GM18517 (cell line): ENCODE results near the gene ABCA9.
"Not testable (repeated sequence)": the region's sequence is repeated elsewhere in the genome, so short reads cannot be mapped to it uniquely, and the experiment has no call there.

ENCODE experiments used
- ATAC-seq: cut with Tn5 transposase; IDR thresholded peaks from one replicate; pipeline ENCODE4 v1.9.1; 2021; ENCODE audit warnings: mild to moderate bottlenecking, moderate library complexity; ENCODE audit not compliant: unreplicated experiment

ABCA9 gene

GRCh38 chr17:69044371-69044770 lies 16.4 kb downstream of the ABCA9 start:
- no peak for ATAC-seq

DNA sequence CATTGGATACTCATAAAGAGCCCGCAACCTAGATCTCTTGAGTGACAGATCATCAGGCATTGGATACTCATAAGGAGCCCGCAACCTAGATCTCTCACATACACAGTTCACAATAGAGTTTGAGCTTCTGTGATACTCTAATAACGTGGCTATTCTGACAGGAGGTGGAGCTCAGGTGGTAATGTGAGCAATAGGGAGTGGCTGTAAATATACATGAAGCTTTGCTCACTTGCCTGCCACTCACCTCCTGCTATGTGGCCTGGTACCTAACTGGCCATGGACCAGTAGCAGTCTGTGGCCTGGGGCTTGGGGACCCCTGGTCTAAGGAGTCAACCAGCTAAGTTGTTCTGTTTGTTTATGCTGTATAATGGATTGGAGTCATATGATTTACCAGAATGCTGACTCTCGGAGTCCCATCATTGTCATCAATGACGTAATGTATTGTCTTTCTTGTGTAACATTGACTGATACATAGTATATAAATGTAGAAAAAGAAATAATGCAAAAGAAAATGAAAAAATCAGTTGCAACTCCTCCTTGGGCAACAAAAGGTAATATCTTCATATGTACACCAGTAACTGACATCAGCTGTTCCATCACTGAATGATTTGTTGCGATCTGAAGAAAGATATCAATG lies 17.5 kb downstream of the ABCA9 start:
- no peak for ATAC-seq

GRCh38 chr17:69042308-69042707 lies 18.4 kb downstream of the ABCA9 start:
- ATAC-seq, result no peak

DNA sequence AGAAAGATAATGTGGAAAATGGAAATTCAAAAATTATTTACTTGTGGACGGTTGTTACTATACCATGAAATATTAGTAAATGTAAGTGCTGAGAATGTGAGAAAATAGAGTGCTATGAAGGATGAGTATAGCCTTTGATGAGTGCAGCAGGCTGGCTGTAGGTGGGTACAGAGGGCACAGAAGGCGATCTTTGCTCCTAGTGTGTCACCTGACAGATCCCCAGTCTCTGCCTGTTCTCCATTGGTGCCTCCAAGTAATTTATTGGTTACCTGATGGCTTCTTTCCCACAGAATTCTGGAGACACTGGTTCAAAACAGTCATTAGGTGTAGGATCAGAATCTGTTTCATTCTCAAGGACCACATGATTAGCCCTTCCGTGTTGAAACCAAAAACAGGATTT lies 28.9 kb downstream of the ABCA9 start:
- ATAC-seq, result no peak

DNA sequence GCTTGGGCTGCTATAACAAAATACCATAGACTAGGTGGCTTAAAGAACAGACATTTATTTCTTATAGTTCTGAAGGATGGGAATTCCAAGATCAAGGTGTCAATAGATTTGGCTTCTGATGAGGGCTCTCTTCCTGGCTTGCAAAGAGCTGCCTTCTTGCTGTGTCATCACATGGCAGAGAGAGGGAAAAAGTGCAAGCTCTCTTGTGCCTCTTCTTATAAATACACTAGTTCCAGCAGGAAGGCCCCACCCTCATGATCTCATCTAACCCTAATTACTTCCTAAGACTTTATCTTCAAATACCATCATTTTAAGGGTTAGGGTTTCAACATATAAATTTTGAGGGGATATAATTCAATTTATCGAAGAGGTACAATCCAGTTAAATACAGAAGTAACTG lies 30.6 kb downstream of the ABCA9 start:
- no peak for ATAC-seq

GRCh38 chr17:69018687-69019086 lies 42.0 kb downstream of the ABCA9 start:
- ATAC-seq, result no peak

- ATAC-seq, result no peak
Measured at GRCh38 chr17:69018022-69018615, 42.6 kb downstream of the ABCA9 start.

DNA sequence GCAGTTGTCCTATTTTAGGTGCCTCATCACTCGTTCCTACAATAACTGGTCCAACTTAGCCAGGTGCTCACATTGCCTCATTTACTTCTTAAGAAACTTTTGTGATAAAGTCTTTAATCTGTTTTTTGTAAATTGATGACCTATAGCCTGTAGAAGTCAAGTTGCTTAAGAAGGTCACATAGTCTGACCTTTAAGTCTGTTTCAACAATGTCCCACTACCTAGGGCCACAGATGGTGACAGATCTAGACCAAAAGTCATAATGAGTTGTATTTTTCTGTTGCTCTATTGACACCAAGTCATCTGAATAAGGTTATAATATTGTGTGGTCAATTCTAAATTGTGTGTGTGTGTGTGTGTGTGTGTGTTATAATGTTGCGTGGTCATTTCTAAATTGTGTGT lies 45.1 kb downstream of the ABCA9 start:
- no peak for ATAC-seq

DNA sequence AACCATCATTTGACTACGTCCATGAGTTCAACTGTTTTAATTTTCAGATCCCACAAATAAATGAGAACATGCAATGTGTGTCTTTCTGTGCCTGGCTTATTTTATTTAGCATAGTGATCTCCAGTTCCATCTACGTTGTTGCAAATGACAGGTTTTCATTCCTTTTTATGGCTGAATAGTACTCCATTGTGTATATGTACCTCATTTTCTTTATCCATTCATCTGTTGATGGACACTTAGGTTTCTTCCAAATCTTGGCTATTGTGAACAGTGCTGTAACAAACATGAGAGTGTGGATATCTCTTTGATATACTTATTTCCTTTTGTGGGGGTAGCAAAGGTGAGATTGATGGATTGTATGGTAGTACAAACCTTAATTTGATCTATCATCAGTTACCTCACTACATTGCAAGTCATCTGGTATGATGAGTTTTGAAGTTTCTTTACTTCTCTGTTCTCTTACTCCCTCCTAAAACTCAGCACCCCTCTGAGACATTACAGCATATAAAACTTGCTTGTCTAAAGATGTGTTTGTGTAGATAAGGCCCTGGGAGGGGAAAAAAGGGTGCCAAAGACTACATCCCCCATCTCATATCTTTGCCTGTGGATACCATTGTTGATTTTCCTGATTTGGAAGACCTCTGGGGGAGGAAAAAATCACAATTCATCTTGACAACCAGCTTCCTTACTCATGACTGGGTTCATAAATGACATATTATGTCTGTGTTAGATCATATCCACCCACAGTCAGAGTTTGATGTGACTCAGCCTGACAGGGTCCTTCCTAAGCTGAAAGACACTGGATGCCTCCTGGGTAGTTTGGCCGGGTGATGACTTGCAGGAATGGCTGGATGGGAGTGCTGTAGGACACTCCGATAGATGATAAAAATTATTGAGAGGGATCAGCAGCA lies 47.6 kb downstream of the ABCA9 start:
- ATAC-seq, result no peak

- no peak for ATAC-seq
Measured at GRCh38 chr17:69009930-69010329, 50.8 kb downstream of the ABCA9 start.

DNA sequence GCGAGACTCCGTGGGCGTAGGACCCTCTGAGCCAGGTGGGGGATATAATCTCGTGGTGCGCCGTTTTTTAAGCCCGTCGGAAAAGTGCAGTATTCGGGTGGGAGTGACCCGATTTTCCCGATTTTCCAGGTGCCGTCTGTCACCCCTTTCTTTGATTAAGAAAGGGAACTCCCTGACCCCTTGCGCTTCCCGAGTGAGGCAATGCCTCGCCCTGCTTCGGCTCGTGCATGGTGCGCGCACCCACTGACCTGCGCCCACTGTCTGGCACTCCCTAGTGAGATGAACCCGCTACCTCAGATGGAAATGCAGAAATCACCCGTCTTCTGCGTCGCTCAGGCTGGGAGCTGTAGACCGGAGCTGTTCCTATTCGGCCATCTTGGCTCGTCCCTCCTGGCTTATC lies 56.0 kb downstream of the ABCA9 start:
- ATAC-seq, result not testable (repeated sequence)

GRCh38 chr17:68999743-69000142 lies 61.0 kb downstream of the ABCA9 start:
- ATAC-seq, result not testable (repeated sequence)

- ATAC-seq, result no peak
Measured at GRCh38 chr17:68993112-68993511, 67.6 kb downstream of the ABCA9 start.

GRCh38 chr17:68987966-68988365 lies 72.8 kb downstream of the ABCA9 start:
- no peak for ATAC-seq

DNA sequence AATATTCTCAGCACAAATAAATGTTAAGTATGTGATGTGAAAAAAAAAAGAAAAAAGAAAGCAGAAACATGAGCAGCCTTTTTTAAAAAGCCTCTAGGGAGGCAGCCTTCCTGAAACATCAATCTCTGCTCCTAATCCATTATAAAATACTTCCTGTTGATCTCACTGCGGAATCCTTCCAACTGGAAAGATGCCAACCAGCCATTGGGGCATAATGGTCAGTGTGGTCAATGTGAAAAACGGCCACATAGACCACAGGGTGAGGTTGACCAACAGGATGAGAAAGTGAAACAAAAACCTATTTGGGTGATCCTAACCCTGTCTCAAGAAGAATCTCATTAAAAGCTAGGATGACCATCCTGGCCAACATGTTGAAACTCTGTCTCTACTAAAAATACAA lies 79.4 kb downstream of the ABCA9 start:
- ATAC-seq, result no peak

GRCh38 chr17:68973098-68973846 lies 87.5 kb downstream of the ABCA9 start:
- ATAC-seq, result no peak

GRCh38 chr17:68972119-68972704 lies 88.5 kb downstream of the ABCA9 start:
- ATAC-seq, result no peak

DNA sequence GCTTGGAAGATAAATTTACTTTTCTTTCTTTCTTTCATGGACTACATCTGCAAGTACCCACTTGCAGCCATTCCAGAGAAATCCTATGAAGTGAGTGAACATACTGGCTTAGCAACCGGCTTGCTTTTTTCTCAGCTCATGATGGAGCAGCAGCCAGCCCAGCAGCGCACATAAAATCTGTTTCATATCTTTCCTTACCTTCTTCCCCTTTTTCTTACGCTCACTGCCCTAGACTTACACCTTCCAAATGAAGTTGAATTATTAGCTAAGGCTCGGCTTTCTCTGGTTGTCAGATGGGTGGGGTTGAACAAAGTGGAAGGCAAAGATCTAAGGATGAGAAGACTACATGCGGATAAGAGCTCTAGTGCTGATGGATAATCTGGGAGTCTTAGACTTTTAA lies 91.6 kb downstream of the ABCA9 start:
- no peak for ATAC-seq

DNA sequence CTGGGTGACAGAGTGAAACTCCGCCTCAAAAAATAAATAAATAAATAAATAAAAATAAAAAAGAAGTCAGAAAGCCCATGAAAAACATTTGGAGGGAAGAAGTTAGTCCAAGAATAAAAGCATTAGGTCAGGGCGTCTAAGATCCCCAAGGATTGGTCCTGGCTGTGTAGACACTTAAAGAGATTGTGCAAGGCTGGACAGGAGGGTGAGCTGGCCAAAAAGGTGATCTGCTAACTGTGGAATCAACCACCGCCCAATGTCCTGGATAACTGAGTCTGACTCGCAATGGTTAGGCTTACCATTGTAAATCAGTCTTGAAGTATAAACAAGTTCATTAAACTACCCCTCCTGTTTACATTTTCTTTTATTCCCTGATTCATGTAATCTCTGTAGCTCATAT lies 96.8 kb downstream of the ABCA9 start:
- no peak for ATAC-seq

DNA sequence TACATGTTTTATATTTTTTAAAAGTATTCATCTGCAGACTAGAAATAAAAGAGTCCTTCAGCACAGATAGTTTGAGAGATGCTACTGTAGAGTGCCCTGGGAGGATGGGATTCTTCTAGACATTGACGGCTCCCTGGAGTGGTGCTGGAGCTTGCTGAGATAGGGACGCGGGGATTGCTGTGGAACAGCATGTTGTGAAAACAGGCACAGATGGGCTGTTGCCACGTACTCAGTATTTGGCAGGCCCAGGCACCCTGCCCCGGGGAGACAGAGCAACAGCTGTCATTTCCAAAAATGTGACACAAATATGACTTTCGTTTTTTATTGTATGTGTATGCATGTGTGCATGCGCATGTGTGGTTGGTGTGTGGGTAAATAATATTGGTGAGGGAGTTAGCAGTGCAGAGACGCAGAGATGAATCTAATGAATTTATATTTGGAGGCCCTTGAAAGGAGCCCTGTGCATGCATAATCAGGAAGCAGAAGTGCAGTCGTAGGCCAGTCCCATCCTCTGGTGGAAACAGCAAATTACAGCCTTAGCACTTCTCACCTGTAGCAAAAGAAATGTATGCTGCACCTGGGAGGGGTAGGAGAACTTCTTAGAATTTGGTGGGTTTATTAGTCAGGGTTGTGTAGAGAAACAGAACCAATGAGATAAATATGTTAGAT lies 99.4 kb downstream of the ABCA9 start:
- no peak for ATAC-seq
